SU-DHL-6 (cell line): ENCODE data around the gene EVL.

Experiments
- H2AFZ ChIP-seq: fragments of 200-600 bp; sonication (generic); 2 replicates; pipeline ENCODE4 v1.6.1; 2014; ENCODE audit warnings: low read depth, mild to moderate bottlenecking, moderate library complexity, mixed read lengths, antibody characterized with exemption, low read length; ENCODE audit not compliant: severe bottlenecking
- H3F3A ChIP-seq: fragments of 200-600 bp; shearing (Covaris generic); 2 replicates; pipeline ENCODE4 v1.6.0; 2016; ENCODE audit warnings: antibody characterized with exemption, mild to moderate bottlenecking; ENCODE audit not compliant: insufficient read depth
- H3K27ac ChIP-seq: fragments of 200-600 bp; sonication (generic); 2 replicates; pipeline ENCODE4 v1.5.1; 2016; ENCODE audit warnings: low read depth, mild to moderate bottlenecking, low read length, moderate library complexity, mixed read lengths
- H3K27me3 ChIP-seq: fragments of 200-600 bp; sonication (generic), shearing (Covaris generic); 2 replicates; pipeline ENCODE4 v1.6.0; 2014; ENCODE audit warnings: mild to moderate bottlenecking, low read length
- H3K36me3 ChIP-seq: fragments of 200-600 bp; sonication (generic); 2 replicates; pipeline ENCODE4 v1.6.1; 2014; ENCODE audit warnings: mild to moderate bottlenecking, low read length, mixed read lengths
- H3K4me2 ChIP-seq: fragments of 300-600, 200-600 bp; shearing (Covaris generic), sonication (generic); 2 replicates; pipeline ENCODE4 v1.6.0; 2014; ENCODE audit warnings: low read length, low read depth, mild to moderate bottlenecking; ENCODE audit not compliant: poor library complexity, severe bottlenecking
- H3K4me3 ChIP-seq: fragments of 200-600 bp; sonication (generic); 2 replicates; pipeline ENCODE4 v1.5.1; 2014; ENCODE audit warnings: antibody characterized with exemption, low read length, mild to moderate bottlenecking, mixed read lengths; ENCODE audit not compliant: insufficient read depth, poor library complexity, severe bottlenecking
- H3K79me2 ChIP-seq: fragments of 200-600 bp; sonication (generic); 2 replicates; pipeline ENCODE4 v1.6.1; 2014; ENCODE audit warnings: mild to moderate bottlenecking, low read length, moderate library complexity; ENCODE audit not compliant: insufficient read depth
- H3K9ac ChIP-seq: fragments of 200-600 bp; sonication (generic); 2 replicates; pipeline ENCODE4 v1.7.0; 2014; ENCODE audit warnings: mild to moderate bottlenecking, low read length
- H3K9me2 ChIP-seq: fragments of 200-600 bp; sonication (generic); replicated peaks from 2 replicates; pipeline ENCODE4 v1.6.1; 2014; ENCODE audit warnings: low read length; ENCODE audit not compliant: insufficient read depth
- H3K9me3 ChIP-seq: fragments of 200-600 bp; sonication (generic); 2 replicates; pipeline ENCODE4 v1.6.1; 2014; ENCODE audit warnings: low read length, mixed read lengths; ENCODE audit not compliant: insufficient read depth
- H4K20me1 ChIP-seq: fragments of 200-600 bp; sonication (generic); 2 replicates; pipeline ENCODE4 v1.6.1; 2014; ENCODE audit warnings: low read depth, mild to moderate bottlenecking, antibody characterized with exemption, low read length, moderate library complexity, mixed read lengths
- CTCF ChIP-seq: fragments of 200-600 bp; sonication (generic); IDR thresholded peaks from one replicate; pipeline ENCODE4 v1.5.1; 2017; ENCODE audit warnings: antibody characterized with exemption, mild to moderate bottlenecking, low read length, moderate library complexity; ENCODE audit not compliant: insufficient read depth, poor library complexity, severe bottlenecking
- EZH2phosphoT487 ChIP-seq: fragments of 200-600 bp; sonication (generic), shearing (Covaris generic); conservative IDR thresholded peaks from 2 replicates; pipeline ENCODE4 v1.6.1; 2018; ENCODE audit warnings: mild to moderate bottlenecking, antibody characterized with exemption, low read length, moderate library complexity, mixed read lengths

Gene EVL

GRCh38 chr14:100088226-100088625, 23.0 kb downstream of the EVL start:
- Histone ChIP-seq H3K9me3 (no peaks in the 10 kb centered on the region), H3K79me2 (peaks cover 17% of the 10 kb centered on the region), H3K4me2 (no peak overlapping the region), H2AFZ (no peak overlapping the region), H3K9me2 (no peaks in the 10 kb centered on the region), H3K27me3 (no peaks in the 10 kb centered on the region), H3K9ac (no peak overlapping the region), H3K36me3 (peaks cover 41% of the 10 kb centered on the region; the same call in 1 of the 2 replicates), H4K20me1 (no peaks in the 10 kb centered on the region), H3K4me3 (no peak overlapping the region), H3K27ac (no peak overlapping the region), H3F3A (peaks cover 3% of the 10 kb centered on the region; the same call in 1 of the 2 replicates)
- no peak for TF ChIP-seq EZH2phosphoT487
- no peak for TF ChIP-seq CTCF

- Histone ChIP-seq H3K27me3 (no peaks in the 10 kb centered on the region), H3K4me2 (no peak overlapping the region), H3F3A (peaks cover 3% of the 10 kb centered on the region; the same call in 1 of the 2 replicates), H3K36me3 (peaks cover 34% of the 10 kb centered on the region; the same call in 1 of the 2 replicates), H3K4me3 (no peak overlapping the region), H3K79me2 (peaks cover 24% of the 10 kb centered on the region), H3K9me3 (no peaks in the 10 kb centered on the region), H2AFZ (no peak overlapping the region), H3K9me2 (no peaks in the 10 kb centered on the region), H3K27ac (no peak overlapping the region), H3K9ac (no peak overlapping the region), H4K20me1 (no peaks in the 10 kb centered on the region)
- TF ChIP-seq EZH2phosphoT487 (no peak), CTCF (no peak)
These were observed 26.2 kb downstream of the EVL start for GRCh38 chr14:100091386-100091785.

GRCh38 chr14:100092832-100093231, 27.6 kb downstream of the EVL start:
- H3F3A ChIP-seq = peaks cover 3% of the 10 kb centered on the region; the same call in 1 of the 2 replicates
- H3K27me3 ChIP-seq = no peaks in the 10 kb centered on the region
- 0 out of 2 replicates have a peak, but pooled peaks cover 3% of the 10 kb centered on the region for H4K20me1 ChIP-seq
- peaks cover 24% of the 10 kb centered on the region for H3K79me2 ChIP-seq
- H3K36me3 ChIP-seq = peaks cover 27% of the 10 kb centered on the region; the same call in 1 of the 2 replicates
- TF ChIP-seq CTCF = no peak
- no peak overlapping the region for H3K9ac ChIP-seq
- H3K9me3 ChIP-seq = no peaks in the 10 kb centered on the region
- H3K27ac ChIP-seq = no peak overlapping the region
- H3K9me2 ChIP-seq = no peaks in the 10 kb centered on the region
- no peak overlapping the region for H3K4me2 ChIP-seq
- H3K4me3 ChIP-seq = no peak overlapping the region
- H2AFZ ChIP-seq = no peak overlapping the region
